HEK293T (cell line): ENCODE measurements around the gene ANKRD27.

Source experiments
- FOXM1 ChIP-seq: fragments of 450-650 bp; IDR thresholded peaks from 2 replicates; pipeline ENCODE4 v1.6.1; 2017; ENCODE audit warnings: mild to moderate bottlenecking, borderline replicate concordance
- PKNOX1 ChIP-seq: fragments of 450-650 bp; IDR thresholded peaks from 2 replicates; pipeline ENCODE4 v1.6.1; 2016
- SUZ12 ChIP-seq: fragments of 450-650 bp; IDR thresholded peaks from 2 replicates; pipeline ENCODE4 v1.6.1; 2016; ENCODE audit warnings: mild to moderate bottlenecking

DNA sequence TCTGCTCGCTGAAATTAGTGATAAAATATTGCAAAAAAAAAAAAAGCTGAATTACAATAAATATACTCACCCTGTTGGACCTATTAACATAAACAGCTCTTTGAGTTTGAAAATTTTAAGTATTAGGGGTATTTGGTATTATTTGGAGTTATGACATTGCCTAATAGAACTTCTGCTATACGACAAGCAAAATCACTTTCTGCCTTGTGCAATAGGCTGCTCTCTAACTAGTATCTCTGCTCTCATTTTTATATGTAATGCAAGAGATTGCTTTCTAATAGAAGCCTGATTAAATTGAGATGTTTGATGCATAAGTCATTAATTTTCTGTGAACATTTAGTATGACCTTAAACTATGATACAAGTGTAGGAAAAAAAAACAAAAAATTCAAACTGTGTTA is 6.0 kb upstream of the ANKRD27 start:
- TF ChIP-seq PKNOX1 = no peak
- no peak for TF ChIP-seq SUZ12
- no peak for TF ChIP-seq FOXM1
